Fibroblast of mammary gland (primary cell): ENCODE results near the gene PDHB.

ENCODE experiments used
- DNase-seq: peaks from one replicate; pipeline ENCODE4 v3.0.0-alpha.2; 2010; ENCODE audit warnings: low read depth
- H3K4me3 ChIP-seq: 2 replicates; pipeline ENCODE4 v1.5.1; 2011; ENCODE audit warnings: low read depth, mild to moderate bottlenecking, low read length, moderate library complexity; ENCODE audit not compliant: control insufficient read depth
- CTCF ChIP-seq: conservative IDR thresholded peaks from 2 replicates; pipeline ENCODE4 v1.5.1; 2011; ENCODE audit warnings: low read depth, low read length, inconsistent platforms; ENCODE audit not compliant: control insufficient read depth, insufficient read depth

Gene PDHB

GRCh38 chr3:58414538-58415197, 19.0 kb downstream of the PDHB start:
- H3K4me3 ChIP-seq = no peak overlapping the region
- peak; percentile 84 for TF ChIP-seq CTCF
- DNase-seq = peak; percentile 77

GRCh38 chr3:58411851-58412830, 21.5 kb downstream of the PDHB start:
- no peak for DNase-seq
- H3K4me3 ChIP-seq = no peak overlapping the region
- TF ChIP-seq CTCF = no peak

- no peak for DNase-seq
- TF ChIP-seq CTCF = no peak
- no peak overlapping the region for H3K4me3 ChIP-seq
These were observed 22.6 kb downstream of the PDHB start for GRCh38 chr3:58411036-58411435.

GRCh38 chr3:58409663-58410062, 24.0 kb downstream of the PDHB start:
- TF ChIP-seq CTCF = no peak
- H3K4me3 ChIP-seq = no peak overlapping the region
- DNase-seq = no peak

GRCh38 chr3:58408906-58409305, 24.7 kb downstream of the PDHB start:
- TF ChIP-seq CTCF = no peak
- H3K4me3 ChIP-seq = no peak overlapping the region
- no peak for DNase-seq

- peak; percentile 87 for DNase-seq
- no peak overlapping the region for H3K4me3 ChIP-seq
- no peak for TF ChIP-seq CTCF
These were observed 29.2 kb downstream of the PDHB start for GRCh38 chr3:58404396-58404795.
